PFSK-1 (cell line): ENCODE data around the gene TRIM17.

Source experiments
- FOXP2 ChIP-seq: optimal IDR thresholded peaks from 2 replicates; pipeline ENCODE3; 2011; ENCODE audit warnings: borderline replicate concordance, control low read depth, inconsistent platforms; ENCODE audit not compliant: insufficient read depth; ENCODE audit errors: extremely low read length, extremely low read depth
- POLR2AphosphoS5 ChIP-seq: IDR thresholded peaks from 2 replicates; pipeline ENCODE4 v1.6.1; 2012; ENCODE audit warnings: low read depth, mild to moderate bottlenecking, control low read depth, low read length, moderate library complexity
- SIN3A ChIP-seq: IDR thresholded peaks from 2 replicates; pipeline ENCODE4 v1.6.1; 2012; ENCODE audit warnings: mild to moderate bottlenecking, low read length, moderate library complexity, borderline replicate concordance; ENCODE audit not compliant: insufficient read depth
- TAF1 ChIP-seq: IDR thresholded peaks from 2 replicates; pipeline ENCODE4 v1.6.1; 2012; ENCODE audit warnings: low read length, control low read depth, borderline replicate concordance; ENCODE audit not compliant: insufficient read depth
- TF ChIP-seq, protein P1 (sequence below), 2 experiments: IDR thresholded peaks; 2 replicates each; pipeline versions ENCODE4 v1.6.1 to v1.8.0; 2011 to 2012; ENCODE audit warnings: low read depth in 2 of 2, low read length in 2 of 2, control low read depth in 1 of 2, inconsistent platforms in 1 of 2, mild to moderate bottlenecking in 1 of 2, moderate library complexity in 1 of 2; ENCODE audit not compliant: insufficient read depth in 1 of 2

TRIM17 gene

DNA sequence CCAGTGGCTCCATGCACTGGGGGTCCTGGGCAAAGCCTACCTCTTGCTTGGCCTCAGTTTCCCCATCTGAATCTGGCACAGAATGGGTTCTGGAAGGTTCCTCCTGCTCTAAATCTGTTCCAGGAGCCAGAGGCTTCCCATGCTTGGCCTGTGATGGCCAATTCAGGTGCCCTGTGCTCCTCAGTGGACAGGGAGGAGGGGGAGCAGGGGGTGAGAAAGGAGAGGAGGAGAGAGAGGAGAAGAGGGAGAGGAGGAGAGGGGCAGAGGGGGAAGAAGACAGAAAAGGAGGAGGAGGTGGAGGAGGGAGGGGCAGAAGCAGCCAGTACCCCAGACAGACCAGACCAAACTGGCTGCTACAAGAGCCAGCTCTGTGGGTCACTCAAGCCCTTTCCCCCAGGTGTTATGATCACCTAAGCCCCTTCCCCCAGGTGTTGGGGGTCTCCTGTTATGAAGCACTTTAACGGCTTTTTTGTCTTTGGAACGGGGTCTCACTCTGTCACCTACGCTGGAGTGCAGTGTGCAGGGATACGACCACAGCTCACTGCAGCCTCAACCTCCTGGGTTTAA lies 53.7 kb downstream of the TRIM17 start:
- TF ChIP-seq TAF1 (no peak), FOXP2 (no peak), POLR2AphosphoS5 (no peak), SIN3A (no peak)
- TF ChIP-seq, protein P1, sequence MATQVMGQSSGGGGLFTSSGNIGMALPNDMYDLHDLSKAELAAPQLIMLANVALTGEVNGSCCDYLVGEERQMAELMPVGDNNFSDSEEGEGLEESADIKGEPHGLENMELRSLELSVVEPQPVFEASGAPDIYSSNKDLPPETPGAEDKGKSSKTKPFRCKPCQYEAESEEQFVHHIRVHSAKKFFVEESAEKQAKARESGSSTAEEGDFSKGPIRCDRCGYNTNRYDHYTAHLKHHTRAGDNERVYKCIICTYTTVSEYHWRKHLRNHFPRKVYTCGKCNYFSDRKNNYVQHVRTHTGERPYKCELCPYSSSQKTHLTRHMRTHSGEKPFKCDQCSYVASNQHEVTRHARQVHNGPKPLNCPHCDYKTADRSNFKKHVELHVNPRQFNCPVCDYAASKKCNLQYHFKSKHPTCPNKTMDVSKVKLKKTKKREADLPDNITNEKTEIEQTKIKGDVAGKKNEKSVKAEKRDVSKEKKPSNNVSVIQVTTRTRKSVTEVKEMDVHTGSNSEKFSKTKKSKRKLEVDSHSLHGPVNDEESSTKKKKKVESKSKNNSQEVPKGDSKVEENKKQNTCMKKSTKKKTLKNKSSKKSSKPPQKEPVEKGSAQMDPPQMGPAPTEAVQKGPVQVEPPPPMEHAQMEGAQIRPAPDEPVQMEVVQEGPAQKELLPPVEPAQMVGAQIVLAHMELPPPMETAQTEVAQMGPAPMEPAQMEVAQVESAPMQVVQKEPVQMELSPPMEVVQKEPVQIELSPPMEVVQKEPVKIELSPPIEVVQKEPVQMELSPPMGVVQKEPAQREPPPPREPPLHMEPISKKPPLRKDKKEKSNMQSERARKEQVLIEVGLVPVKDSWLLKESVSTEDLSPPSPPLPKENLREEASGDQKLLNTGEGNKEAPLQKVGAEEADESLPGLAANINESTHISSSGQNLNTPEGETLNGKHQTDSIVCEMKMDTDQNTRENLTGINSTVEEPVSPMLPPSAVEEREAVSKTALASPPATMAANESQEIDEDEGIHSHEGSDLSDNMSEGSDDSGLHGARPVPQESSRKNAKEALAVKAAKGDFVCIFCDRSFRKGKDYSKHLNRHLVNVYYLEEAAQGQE (IDR thresholded peaks at IDR 0.05; ENCODE audit: insufficient read depth in 1 of 2, low read depth in 2 of 2, low read length in 2 of 2): no peak

DNA sequence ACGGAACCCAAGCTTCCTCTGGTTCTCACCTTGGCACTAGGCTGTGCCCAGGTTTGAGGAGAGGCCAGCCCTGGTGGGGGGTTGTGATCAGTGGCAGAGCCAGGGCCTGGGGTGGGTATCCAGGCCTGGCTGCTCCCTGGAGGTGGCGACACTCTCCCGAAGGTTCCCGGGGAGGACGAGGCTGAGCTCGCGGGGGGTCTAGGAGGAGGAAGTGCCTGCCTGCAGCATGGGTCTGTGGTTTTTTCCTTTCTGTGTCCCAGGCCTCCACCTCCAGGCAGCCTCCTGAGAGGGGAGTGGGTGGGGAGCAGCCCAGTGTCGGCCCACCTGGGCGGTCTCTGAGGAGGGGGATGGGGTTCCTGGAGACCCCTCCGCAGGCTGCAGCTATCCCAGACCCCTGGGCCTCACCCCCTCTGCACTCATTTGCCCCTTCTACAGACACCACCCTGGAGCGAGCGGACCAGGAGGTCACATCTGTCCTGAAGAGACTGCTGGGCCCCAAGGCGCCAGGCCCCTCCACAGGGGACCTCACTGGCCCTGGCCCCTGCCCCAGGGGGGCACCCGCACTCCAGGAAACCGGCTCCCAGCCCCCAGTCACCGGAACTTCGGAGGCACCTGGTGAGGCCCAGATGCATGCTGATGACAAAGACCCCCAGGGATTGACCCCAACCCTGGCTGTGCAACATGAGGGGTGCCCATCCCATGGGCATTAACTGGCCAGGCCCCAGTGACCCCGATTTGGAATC lies 54.3 kb downstream of the TRIM17 start:
- no peak for TF ChIP-seq SIN3A
- TF ChIP-seq TAF1: no peak
- TF ChIP-seq POLR2AphosphoS5: no peak
- no peak for TF ChIP-seq FOXP2
- TF ChIP-seq, protein P1 (IDR thresholded peaks at IDR 0.05; ENCODE audit: insufficient read depth in 1 of 2, low read depth in 2 of 2, low read length in 2 of 2): no peak

DNA sequence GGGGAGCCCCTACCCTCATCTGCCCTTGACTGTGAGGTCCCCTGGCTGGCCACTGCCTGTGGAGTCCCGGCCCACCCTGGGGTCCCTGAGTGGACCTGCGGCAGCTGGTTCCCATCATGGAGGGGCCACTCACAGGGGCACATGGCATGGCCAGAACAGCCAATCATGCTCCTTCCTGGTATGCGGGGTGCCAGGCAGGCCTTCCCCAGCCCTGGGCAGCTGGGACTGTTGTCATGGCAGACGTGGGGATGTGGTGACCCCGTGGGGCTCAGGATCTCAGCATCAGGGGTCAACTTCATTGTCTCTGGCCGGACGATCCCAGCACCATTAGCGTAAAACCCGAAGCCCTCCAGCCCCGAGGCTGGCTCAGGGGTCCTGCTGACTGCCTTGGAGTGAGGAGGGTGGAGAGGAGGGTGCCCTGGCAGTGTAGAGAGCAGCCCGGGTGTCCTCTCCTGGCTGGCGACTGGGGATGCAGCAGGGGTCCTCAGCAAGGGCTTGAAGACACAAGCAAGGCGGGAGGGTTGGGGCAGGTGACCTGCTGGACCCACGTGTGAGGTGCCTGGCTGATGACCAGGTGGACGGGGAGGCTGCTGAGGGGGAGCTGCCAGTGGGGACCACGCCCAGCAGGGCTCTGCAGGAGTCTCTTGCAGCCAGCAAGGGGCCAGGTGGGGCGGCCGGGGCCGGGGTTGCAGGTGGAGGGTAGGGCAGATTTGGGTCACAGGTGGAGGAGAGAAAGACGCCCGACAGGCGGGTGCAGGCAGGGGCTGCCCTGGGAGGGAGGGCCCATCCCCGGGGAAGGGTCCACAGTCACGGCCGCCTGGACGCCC lies 55.1 kb downstream of the TRIM17 start:
- TF ChIP-seq POLR2AphosphoS5 (no peak), TAF1 (no peak)

DNA sequence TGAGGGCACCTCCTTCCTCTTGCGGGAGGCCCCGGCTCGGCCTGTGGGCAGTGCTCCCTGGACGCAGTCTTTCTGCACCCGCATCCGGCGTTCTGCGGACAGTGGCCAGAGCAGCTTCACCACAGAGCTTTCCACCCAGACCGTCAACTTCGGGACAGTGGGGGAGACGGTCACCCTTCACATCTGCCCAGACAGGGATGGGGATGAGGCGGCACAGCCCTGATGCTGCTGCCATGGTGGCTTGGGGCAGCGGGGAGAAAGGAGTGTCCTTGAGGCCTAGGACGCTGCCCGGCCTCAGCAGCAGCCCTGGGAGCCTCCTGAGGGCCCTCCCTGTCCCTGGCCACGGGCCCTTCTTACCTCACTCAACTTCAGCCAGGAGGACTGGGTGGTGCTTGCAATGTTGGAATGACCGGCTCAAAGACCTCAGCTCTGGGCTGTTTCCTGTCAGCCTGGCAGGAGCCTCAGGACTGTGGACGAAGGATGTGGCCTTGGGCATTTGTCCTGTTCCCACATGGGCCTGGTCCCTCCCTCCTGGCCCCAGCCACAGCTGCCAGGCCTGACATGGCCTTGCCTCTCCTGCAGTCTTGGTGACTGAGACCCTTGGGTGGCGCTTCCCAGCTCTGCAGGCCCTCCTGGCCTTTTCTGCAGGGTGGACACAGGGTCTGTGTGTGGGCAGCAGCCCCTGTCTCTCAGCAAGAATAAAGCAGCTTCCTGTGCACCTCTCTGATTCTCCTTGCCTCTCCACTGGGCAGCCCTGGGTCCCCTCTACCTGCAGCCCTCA lies 55.9 kb downstream of the TRIM17 start:
- TF ChIP-seq POLR2AphosphoS5: no peak
- no peak for TF ChIP-seq SIN3A
- TF ChIP-seq, protein P1 (IDR thresholded peaks at IDR 0.05; ENCODE audit: insufficient read depth in 1 of 2, low read depth in 2 of 2, low read length in 2 of 2): no peak
- no peak for TF ChIP-seq TAF1
- TF ChIP-seq FOXP2: no peak

DNA sequence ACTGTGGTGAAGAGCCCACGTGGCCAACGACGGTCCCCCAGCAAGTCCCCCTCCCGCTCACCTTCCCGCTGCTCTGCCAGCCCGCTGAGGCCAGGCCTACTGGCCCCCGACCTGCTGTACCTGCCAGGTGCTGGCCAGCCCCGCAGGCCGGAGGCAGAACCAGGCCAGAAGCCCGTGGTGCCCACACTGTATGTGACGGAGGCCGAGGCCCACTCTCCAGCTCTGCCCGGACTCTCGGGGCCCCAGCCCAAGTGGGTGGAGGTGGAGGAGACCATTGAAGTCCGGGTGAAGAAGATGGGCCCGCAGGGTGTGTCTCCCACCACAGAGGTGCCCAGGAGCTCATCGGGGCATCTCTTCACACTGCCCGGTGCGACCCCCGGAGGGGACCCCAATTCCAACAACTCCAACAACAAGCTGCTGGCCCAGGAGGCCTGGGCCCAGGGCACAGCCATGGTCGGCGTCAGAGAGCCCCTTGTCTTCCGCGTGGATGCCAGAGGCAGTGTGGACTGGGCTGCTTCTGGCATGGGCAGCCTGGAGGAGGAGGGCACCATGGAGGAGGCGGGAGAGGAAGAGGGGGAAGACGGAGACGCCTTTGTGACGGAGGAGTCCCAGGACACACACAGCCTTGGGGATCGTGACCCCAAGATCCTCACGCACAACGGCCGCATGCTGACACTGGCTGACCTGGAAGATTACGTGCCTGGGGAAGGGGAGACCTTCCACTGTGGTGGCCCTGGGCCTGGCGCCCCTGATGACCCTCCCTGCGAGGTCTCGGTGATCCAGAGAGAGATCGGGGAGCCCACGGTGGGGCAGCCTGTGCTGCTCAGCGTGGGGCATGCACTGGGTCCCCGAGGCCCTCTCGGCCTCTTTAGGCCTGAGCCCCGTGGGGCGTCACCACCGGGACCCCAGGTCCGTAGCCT lies 56.8 kb downstream of the TRIM17 start:
- TF ChIP-seq, protein P1 (IDR thresholded peaks at IDR 0.05; ENCODE audit: insufficient read depth in 1 of 2, low read depth in 2 of 2, low read length in 2 of 2): no peak
- no peak for TF ChIP-seq SIN3A
- TF ChIP-seq TAF1: no peak
- no peak for TF ChIP-seq FOXP2
- TF ChIP-seq POLR2AphosphoS5: no peak
